ENCODE measurements around the gene MGRN1. TPM values are rescaled to one million over a fixed set of nuclear protein-coding genes. Genes with fewer than 3 reads are reported as not detected.

Gene MGRN1
- total and polyA plus RNA-seq, 2 of the 13 experiments (the other 11 are each of a cell fraction or from before 2014, with no cell fraction given), result 11.9 to 12.6 TPM

- TF ChIP-seq AHR (CRISPR knock-in tag; IDR thresholded peaks at IDR 0.05) (peak; percentile 89), ZNF484 (CRISPR knock-in tag; IDR thresholded peaks at IDR 0.05; ENCODE audit: borderline replicate concordance, low read depth) (0 out of 2 replicates have a peak, but pooled peaks have one; percentile 50), ZNF367 (CRISPR knock-in tag; IDR thresholded peaks at IDR 0.05; ENCODE audit: borderline replicate concordance) (peak; percentile 59; the same call in 1 of the 2 replicates), ZNF816 (CRISPR knock-in tag; IDR thresholded peaks at IDR 0.05; ENCODE audit: borderline replicate concordance) (no peak; the same call in 1 of the 2 replicates), ATF1 (CRISPR knock-in tag; IDR thresholded peaks at IDR 0.05) (no peak), ATF4 (CRISPR knock-in tag; IDR thresholded peaks at IDR 0.05) (peak in 1 of 2 experiments; percentile 75; a peak in 2 of 4 replicates), TAF1 (CRISPR knock-in tag; IDR thresholded peaks at IDR 0.05) (peak; percentile 51; the same call in 1 of the 2 replicates), EP300 (IDR thresholded peaks at IDR 0.05; ENCODE audit: low read depth in 2 of 2, low read length in 2 of 2) (peak; percentile 50 to 59; a peak in 2 of 4 replicates), EP300 (CRISPR knock-in tag; IDR thresholded peaks at IDR 0.05; ENCODE audit: borderline replicate concordance) (peak; percentile 85), HDAC6 (IDR thresholded peaks at IDR 0.05; ENCODE audit: low read depth, low read length) (no peak), ERF (CRISPR knock-in tag; IDR thresholded peaks at IDR 0.05) (peak; percentile 83), RARA (CRISPR knock-in tag; IDR thresholded peaks at IDR 0.05) (peak; percentile 96), TARDBP (CRISPR knock-in tag; IDR thresholded peaks at IDR 0.05) (peak; percentile 95), GATAD2A (CRISPR knock-in tag; IDR thresholded peaks at IDR 0.05) (peak; percentile 81; the same call in 1 of the 2 replicates), KAT8 (CRISPR knock-in tag; IDR thresholded peaks at IDR 0.05) (peak; percentile 65), ZNF761 (CRISPR knock-in tag; conservative IDR thresholded peaks at IDR 0.05) (peak; percentile 47; the same call in 1 of the 2 replicates), SOX13 (IDR thresholded peaks at IDR 0.05) (peak; percentile 70; the same call in 1 of the 2 replicates), SOX13 (CRISPR knock-in tag; conservative IDR thresholded peaks at IDR 0.05 in 1 of 2, IDR thresholded peaks at IDR 0.05 in 1 of 2) (peak in 1 of 2 experiments; percentile 77; a peak in 2 of 4 replicates), CBFB (CRISPR knock-in tag; IDR thresholded peaks at IDR 0.05) (peak; percentile 73), ZBTB3 (CRISPR knock-in tag; IDR thresholded peaks at IDR 0.05; ENCODE audit: borderline replicate concordance, low read depth) (peak; percentile 89), ZNF256 (CRISPR knock-in tag; conservative IDR thresholded peaks at IDR 0.05) (peak; percentile 54; the same call in 1 of the 2 replicates), CC2D1A (CRISPR knock-in tag; IDR thresholded peaks at IDR 0.05) (no peak), DRAP1 (CRISPR knock-in tag; IDR thresholded peaks at IDR 0.05) (peak; percentile 61; the same call in 1 of the 2 replicates), LCORL (IDR thresholded peaks at IDR 0.05) (peak; percentile 53; the same call in 1 of the 2 replicates), LCORL (CRISPR knock-in tag; IDR thresholded peaks at IDR 0.05) (peak; percentile 98), STAT5B (CRISPR knock-in tag; IDR thresholded peaks at IDR 0.05) (peak; percentile 61; the same call in 1 of the 2 replicates), IRF1 (CRISPR knock-in tag; IDR thresholded peaks at IDR 0.05; ENCODE audit: low read depth) (0 out of 2 replicates have a peak, but pooled peaks have one; percentile 15), RCOR2 (CRISPR knock-in tag; IDR thresholded peaks at IDR 0.05) (peak; percentile 55; the same call in 1 of the 2 replicates), ZNF335 (CRISPR knock-in tag; IDR thresholded peaks at IDR 0.05) (peak; percentile 80; the same call in 1 of the 2 replicates), ZKSCAN1 (IDR thresholded peaks at IDR 0.05; ENCODE audit: low read length) (no peak), TBX3 (IDR thresholded peaks at IDR 0.05; ENCODE audit: borderline replicate concordance) (peak; percentile 52; the same call in 1 of the 2 replicates)
These were observed 39.3 kb downstream of the MGRN1 start (continued) for GRCh38 chr16:4663777-4664465.

All from HepG2 (cell line).